NOMO-1 (cell line): ENCODE data around the gene SLC6A17.

ENCODE experiments used
- DNase-seq, 2 experiments: peaks; one replicate each; lab custom pipeline; 2025; ENCODE audit not compliant: unreplicated experiment in 2 of 2; lab: John Stamatoyannopoulos, UW

SLC6A17 gene

GRCh38 chr1:110135246-110135645 lies 15.0 kb upstream of the SLC6A17 start:
- DNase-seq: no peak

DNA sequence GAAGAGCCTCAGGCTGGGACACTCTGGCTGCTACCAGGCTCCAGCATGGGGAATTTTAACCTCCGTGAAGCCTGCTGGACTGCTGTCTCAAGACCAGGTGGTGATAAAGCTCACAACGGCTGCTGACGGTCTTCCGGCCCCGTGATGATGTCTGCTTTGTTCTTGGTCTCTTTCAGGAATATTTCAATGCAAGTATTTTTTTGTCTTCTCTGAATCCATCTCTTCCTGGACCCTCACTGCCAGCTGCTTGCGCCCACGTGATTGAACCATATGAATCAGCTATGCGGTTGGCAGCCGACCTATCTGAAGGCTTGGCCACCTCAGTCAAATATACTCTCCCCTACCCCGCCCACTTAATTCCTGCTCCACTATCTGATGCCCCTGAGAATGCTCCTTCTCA lies 14.6 kb upstream of the SLC6A17 start:
- no peak for DNase-seq

GRCh38 chr1:110136911-110137310 lies 13.4 kb upstream of the SLC6A17 start:
- DNase-seq: no peak

DNA sequence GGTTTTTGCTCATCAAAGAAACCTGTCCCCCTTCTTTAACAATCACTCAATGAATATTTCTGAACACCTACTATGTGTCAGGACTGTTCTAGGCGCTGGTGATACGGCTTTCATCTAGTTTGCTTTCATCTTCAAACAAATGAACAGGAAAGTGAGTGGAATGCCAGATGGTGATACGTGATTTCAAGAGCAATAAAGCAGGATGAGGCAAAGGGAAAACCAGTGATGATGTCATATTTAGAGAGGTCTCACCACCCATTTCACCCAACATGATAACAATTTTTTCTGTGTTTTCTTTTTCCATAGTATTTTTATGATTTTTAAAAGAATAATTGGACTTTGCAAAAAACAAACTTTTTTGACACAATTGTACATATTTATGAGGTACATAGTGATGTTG lies 11.3 kb upstream of the SLC6A17 start:
- no peak for DNase-seq

DNA sequence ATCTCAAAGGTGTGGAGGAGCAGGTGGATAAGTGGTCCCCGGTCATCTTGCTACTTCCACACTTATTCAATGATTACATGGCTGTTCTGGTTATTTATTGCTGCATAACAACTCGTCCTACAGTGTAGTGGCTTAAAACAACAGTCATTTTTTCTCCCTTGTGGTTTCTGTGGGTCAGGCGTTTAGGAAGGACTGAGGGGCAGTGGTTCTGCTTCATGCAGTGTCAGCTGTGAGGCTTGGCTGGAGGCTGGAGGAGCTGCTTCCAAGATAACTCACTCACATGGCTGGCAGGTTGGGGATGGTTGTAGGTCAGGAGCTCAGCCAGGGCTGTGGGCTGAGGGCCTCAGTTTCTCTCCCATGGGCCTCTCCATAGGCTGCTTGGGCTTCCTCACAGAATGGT lies 5.9 kb upstream of the SLC6A17 start:
- DNase-seq: no peak

DNA sequence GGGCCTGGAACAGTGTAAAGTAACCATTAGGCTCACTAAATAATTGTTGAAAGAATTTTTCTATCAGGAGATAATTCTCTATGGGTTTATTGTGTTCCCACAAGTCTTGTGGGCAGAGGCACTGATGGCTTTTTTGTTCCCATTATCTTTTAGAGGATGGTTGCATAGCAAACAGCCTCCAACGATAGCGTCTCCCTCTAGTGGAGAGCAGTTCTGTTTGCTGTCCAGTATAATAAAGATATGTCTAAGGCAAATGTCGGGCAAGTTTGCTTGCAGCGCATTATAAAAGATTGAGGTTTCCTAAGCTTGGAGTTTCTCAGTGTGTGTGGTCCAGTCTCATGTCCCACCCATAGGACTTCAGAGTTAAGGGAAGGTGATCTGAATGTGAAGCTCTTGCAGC lies 1.3 kb upstream of the SLC6A17 start:
- no peak for DNase-seq

GRCh38 chr1:110151175-110151669 lies 928 bp downstream of the SLC6A17 start:
- no peak for DNase-seq

GRCh38 chr1:110152133-110152785 lies 2.0 kb downstream of the SLC6A17 start:
- DNase-seq: no peak

DNA sequence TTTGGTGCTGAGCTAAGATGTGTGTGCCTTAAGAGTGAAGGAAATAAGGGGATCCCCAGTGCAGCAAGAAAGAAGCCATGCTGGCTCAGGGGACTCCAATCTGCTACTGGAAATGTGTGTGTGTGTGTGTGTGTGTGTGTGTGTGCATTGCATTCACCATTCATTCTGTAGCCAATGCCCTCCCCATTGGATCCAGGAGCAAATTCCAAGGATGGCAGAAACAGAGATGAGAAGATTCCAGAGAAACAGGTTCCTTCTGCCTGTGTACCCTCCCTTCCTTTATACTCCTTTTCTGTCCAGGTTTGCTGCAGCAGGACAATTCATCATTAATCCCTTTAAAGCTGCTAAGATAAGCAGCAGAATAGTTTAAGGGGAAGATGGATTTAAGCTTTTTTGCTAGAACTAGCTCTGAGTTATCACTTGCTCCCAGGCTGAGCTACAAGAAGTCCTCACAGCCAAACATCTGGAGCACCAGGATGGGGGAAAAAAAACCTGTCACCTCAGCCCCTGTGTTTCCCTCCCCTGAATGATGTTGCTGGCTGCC lies 3.2 kb downstream of the SLC6A17 start:
- DNase-seq: no peak

DNA sequence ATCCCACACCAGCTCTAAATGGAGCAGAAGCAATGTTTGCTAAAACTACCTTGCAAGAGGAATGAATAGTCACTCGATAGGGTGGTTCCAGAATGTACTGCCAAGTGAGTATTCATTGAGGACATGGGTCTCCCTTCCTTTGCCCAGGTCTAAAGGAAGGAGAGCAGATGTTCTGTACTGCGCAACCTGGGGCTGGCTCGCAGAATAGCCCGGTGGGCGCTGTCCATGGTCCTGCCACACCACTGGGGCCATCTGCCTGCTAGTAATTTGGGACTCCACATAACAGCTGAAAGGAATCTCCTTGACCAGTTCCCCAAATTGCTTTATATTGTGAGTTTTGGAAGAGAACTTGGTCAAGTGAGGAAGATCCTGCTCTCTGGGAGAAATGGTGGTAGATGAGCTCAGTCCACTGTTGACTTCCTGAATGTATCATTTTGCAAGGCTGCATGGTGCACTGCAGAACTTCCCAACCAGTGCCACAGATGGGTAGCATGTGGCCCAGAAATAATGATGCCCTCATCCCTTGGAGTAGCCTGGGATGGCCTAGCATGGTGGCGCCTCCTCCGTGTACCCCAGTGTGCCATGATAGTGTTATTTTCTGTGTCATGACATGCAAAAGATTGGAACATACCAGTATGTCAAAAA lies 5.7 kb downstream of the SLC6A17 start:
- DNase-seq: peak; percentile 13 to 39

- no peak for DNase-seq
Measured at GRCh38 chr1:110158261-110158660, 8.0 kb downstream of the SLC6A17 start.

GRCh38 chr1:110159168-110159567 lies 8.9 kb downstream of the SLC6A17 start:
- DNase-seq: no peak

DNA sequence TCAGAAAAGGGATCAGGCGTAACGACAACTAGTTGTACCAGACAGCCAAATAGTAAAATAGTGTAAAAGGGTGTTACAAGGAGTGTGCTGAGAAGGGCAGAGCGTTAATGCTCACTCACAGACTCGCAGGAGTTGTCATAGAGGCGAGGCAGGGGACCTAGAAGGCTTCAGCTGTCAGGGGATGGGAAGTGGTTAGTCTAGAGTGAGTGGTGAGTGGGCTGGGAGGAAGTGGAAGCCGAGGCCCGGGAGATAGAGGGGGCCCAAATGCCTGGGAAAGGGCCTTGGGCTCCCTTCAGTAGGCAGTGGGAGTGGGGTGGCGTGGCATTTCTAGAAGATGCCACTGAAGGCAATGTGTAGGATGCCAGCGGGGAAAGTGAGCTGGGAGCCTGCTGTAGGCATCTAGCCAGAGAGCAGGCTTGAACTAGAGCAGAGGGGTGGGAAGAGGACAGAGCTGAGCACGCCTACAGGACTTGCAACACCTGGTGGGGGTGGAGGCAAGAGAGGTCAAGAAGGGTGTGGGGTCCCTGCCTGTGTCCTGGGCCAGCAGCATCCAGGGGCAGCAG lies 10.3 kb downstream of the SLC6A17 start:
- DNase-seq: no peak

GRCh38 chr1:110161165-110161564 lies 10.9 kb downstream of the SLC6A17 start:
- DNase-seq: no peak

DNA sequence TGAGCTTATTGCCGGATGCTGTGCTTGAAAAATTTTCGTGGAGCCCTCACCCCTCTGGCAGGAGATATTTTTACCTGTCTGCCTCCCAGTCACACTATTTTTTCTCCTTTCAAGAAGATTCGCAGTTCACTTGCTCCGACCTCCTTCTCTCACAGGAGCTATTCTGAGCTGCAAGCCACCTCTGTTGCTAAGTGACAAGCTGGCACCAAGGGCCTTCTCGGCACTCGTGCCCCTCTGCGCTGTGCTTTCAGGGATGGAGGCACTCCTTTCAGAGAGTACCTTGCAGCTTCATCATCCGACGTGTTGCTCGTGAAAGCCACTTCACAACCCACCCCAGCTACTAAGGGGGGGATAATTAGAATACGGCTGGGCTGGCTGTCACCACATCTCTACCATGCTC lies 11.6 kb downstream of the SLC6A17 start:
- no peak for DNase-seq

DNA sequence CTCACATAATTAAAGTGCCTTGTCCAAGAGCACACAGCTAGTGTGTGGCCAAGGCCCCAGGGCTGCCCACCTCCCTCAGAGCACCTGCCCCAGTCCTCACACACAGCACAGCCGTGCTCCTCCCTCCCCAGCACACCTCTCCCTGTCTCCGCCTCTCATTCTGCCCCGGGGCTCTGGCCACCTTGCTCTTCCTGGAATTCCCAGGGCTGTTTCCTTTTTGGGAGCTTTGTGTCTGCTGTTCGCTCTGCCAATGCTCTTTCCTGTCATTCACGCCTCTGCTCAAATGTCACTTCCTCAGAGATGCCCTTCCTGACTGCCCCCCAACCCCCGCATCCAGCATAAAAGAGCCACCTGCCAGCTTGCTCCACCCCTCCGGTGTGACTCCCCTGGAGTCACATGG lies 13.3 kb downstream of the SLC6A17 start:
- no peak for DNase-seq

- DNase-seq: no peak
Measured at GRCh38 chr1:110164725-110165350, 14.5 kb downstream of the SLC6A17 start.

DNA sequence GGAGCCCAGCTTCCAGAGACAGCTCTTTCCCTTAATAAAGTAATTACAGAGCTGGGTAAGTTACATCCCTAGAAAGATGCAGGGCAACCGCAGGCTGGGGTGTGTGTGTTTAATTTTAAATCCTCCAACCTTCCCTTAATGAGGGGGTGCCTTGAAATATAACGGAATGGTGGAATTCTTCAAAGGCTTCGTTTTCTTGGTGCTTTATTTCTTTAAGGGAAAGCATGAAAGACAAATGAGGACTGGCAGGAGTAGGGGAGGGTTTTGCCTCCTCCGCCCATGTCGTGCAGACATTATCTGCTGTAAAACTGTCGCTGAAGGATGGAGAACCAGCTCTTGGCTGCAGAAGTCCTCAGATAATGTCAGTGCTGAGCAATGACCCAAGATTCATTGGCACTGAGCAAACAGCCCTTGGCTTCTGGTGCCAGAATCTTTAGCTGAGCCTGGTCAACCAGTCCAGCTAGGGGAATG lies 15.5 kb downstream of the SLC6A17 start:
- no peak for DNase-seq

DNA sequence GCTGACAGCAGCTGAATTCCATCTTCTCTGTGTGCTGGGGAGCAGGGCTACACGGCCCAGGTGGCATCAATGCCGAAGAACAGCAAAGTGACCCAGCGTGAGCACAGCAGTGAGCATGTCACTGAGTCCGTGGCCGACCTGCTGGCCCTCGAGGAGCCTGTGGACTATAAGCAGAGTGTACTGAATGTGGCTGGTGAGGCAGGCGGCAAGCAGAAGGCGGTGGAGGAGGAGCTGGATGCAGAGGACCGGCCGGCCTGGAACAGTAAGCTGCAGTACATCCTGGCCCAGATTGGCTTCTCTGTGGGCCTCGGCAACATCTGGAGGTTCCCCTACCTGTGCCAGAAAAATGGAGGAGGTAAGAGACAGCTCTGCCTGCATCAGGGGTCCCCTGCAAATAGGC lies 16.6 kb downstream of the SLC6A17 start:
- no peak for DNase-seq

DNA sequence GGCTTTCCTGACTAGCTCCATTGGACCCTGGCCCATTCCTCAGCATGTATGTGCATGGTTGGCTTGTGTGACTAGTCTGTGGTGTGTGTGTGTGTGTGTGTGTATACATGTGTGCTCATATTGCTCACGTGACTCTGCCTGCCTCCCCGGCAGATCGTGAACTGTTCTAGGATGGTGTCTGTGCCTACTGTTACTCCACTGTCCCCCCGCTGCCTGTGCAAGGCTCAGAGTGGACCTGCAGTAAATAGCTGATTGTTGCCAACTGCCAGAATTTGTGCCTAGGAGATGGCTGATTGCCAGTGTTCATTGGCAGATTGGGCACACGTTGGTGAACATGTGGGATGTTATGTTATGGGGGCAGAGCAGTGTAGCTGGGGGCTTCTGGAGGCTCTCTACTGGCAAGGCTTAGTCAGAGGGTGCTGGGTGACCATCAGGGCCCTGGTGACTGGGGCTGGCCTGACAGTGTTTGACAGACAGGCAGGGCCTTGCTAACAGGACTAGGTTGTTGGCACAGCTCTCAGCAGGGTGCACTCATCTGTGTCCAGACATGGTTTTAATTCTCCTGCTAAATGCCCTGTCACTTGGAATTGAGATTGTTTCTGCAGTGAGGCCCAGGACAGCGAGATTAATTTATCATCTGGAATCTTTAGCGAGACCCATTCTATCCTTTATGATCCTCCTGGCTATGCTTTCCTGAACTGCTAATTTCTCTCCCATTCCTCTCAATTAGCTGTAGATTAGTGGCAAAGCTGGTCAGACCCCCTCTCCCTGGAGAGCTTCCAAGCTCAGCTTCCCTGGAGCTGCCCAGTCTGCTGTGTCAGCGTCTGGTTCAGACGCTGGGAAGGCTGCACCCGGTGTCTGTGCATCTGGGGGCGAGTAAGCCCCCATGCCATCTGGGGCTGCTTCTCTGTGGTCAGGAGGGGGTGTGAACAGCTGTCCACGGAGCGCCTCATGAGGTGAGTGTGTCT lies 20.8 kb downstream of the SLC6A17 start:
- no peak for DNase-seq
